ENCODE results near the gene SCGN.

DNA sequence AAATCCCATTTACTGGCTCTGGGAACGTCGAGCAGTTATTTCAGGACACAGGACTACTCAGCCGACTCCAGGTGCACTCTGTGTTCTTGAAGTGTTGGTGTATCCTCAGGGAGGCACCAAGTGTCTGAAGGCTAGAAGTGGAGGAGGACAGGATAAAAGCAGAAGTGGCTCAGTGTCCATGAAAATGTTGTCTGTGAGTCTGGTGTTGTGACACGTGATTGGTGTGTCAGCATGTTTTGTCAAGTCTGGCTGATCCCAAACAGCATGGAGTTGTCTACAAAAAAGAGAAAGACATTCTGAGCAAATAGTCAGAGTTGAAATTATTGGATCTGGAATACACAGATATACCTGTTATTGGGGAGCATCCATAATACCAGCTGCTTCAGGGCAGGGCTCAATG lies 30.3 kb downstream of the SCGN start:
- TF ChIP-seq, protein P1, sequence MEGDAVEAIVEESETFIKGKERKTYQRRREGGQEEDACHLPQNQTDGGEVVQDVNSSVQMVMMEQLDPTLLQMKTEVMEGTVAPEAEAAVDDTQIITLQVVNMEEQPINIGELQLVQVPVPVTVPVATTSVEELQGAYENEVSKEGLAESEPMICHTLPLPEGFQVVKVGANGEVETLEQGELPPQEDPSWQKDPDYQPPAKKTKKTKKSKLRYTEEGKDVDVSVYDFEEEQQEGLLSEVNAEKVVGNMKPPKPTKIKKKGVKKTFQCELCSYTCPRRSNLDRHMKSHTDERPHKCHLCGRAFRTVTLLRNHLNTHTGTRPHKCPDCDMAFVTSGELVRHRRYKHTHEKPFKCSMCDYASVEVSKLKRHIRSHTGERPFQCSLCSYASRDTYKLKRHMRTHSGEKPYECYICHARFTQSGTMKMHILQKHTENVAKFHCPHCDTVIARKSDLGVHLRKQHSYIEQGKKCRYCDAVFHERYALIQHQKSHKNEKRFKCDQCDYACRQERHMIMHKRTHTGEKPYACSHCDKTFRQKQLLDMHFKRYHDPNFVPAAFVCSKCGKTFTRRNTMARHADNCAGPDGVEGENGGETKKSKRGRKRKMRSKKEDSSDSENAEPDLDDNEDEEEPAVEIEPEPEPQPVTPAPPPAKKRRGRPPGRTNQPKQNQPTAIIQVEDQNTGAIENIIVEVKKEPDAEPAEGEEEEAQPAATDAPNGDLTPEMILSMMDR (IDR thresholded peaks at IDR 0.05), result no peak
- TF ChIP-seq EP300 (IDR thresholded peaks at IDR 0.05) (no peak), POLR2A (IDR thresholded peaks at IDR 0.05) (no peak), POLR2AphosphoS5 (IDR thresholded peaks at IDR 0.05) (no peak)

All from upper lobe of left lung (tissue), 4 donors.